ENCODE data around the gene MPG. TPM values are rescaled to one million over a fixed set of nuclear protein-coding genes. Genes with fewer than 3 reads are reported as not detected.

The MPG gene
- total and polyA plus RNA-seq, 12 donors: 32.2 to 88.5 (median 41.1) TPM

DNA sequence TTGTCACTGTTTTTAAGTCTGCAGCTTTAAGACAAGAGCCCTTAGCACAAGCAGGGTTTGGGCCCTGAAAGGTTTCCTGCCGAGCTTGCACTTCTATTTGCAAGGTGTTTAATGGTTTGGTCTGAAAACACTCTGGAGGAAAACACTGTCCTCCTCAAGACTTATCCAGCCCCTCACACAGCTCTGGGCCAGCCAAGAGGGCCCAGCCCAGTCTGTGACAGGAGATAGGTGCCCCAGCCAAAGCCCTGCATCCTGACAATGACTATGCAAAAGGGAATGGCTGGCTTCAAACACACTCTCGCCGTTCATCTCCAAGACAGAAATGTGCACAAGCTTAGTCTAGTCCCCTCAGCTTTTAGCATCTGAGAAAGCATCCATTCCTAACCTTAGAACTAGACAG is 26.9 kb downstream of the MPG start:
- no peaks in the 10 kb centered on the region for H3K9me3 ChIP-seq
- TF ChIP-seq, protein P1, sequence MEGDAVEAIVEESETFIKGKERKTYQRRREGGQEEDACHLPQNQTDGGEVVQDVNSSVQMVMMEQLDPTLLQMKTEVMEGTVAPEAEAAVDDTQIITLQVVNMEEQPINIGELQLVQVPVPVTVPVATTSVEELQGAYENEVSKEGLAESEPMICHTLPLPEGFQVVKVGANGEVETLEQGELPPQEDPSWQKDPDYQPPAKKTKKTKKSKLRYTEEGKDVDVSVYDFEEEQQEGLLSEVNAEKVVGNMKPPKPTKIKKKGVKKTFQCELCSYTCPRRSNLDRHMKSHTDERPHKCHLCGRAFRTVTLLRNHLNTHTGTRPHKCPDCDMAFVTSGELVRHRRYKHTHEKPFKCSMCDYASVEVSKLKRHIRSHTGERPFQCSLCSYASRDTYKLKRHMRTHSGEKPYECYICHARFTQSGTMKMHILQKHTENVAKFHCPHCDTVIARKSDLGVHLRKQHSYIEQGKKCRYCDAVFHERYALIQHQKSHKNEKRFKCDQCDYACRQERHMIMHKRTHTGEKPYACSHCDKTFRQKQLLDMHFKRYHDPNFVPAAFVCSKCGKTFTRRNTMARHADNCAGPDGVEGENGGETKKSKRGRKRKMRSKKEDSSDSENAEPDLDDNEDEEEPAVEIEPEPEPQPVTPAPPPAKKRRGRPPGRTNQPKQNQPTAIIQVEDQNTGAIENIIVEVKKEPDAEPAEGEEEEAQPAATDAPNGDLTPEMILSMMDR (IDR thresholded peaks at IDR 0.05): no peak
- H3K27ac ChIP-seq: no peak overlapping the region
- no peaks in the 10 kb centered on the region for H3K27me3 ChIP-seq
- peaks cover 0 to 55% (median 7%) of the 10 kb centered on the region in 9 donors for H3K36me3 ChIP-seq
- 77 to 87% methylated on average over 3 of the region's 3 CpGs for WGBS, 2 donors
- peaks cover 9 to 39% (median 27%) of the 10 kb centered on the region in 9 donors for H3K4me1 ChIP-seq
- intact Hi-C loops (cut with DNase I): loop anchor here in 6 of 10 donors (5.0 kb wide), 2 partner anchors 77 to 257 kb away; partner anchors contain the start of gene HBQ1 (in 3 of the 6)
- DNase-seq: no peak
- ATAC-seq: no peak
- H3K4me3 ChIP-seq: no peak overlapping the region

DNA sequence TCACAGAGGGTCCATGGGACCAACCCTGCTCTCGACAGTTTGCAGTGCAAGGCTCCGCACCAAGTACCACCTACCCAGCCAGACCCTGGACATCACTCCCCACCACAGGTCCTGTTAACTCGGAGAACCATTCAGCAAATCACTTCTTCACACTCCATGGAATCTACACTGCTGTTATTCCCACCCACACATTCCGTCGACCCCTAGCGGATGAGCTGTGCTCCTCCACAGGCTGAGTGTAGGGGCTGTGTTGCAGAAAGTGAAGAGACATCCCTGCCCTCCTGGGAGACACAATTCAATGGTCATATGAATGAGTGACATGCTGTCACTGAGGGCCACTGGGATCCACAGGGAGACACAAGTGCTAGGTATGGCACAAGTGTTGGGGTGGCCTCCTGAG is 27.5 kb downstream of the MPG start:
- Histone ChIP-seq H3K36me3 (peaks cover 0 to 58% (median 13%) of the 10 kb centered on the region in 9 donors), H3K27me3 (no peaks in the 10 kb centered on the region), H3K27ac (no peak overlapping the region), H3K4me1 (peaks cover 9 to 37% (median 27%) of the 10 kb centered on the region in 9 donors), H3K9me3 (no peaks in the 10 kb centered on the region), H3K4me3 (no peak overlapping the region)
- intact Hi-C loops (cut with DNase I): loop anchor here in 6 of 10 donors (5.0 kb wide), 2 partner anchors 77 to 257 kb away; partner anchors contain the start of gene HBQ1 (in 3 of the 6)
- ATAC-seq (no peak), DNase-seq (no peak)
- WGBS, 2 donors: 90 to 93% methylated on average over 6 of the region's 6 CpGs
- TF ChIP-seq, protein P1 (IDR thresholded peaks at IDR 0.05): no peak

DNA sequence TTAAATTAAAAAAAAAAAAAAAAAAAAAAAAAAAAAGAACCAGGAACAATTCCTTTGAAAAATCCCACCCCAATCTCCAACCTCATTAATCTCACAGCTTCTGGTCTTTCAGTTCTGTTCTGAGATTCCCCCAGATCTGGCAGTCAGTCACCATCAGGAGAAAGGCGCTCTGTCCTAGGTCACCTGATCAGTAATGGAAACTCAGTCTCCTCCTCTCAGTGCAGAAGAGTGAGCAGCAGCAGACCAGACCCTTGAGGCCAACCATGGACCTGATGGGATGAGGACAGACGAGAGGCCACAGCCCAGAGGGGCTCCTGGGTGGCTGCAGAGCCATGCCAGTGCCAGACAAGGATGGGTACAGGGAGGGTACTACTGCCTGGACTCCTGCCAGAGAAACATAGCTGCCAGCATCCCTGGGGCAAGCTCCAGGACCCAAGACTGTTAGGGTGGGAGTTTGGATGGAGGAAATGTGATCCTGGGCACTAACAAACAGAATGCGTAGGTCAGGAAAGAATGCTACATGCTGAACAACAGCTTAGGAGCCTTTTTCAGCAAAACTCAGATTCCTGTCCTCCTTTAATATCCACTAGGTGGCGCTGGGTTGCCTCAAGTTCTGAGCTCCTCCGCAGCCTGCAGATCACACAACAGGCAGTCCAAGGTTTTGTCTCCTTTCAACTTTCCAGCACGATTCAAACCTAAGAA is 28.7 kb downstream of the MPG start:
- H3K4me1 ChIP-seq: peaks cover 0 to 27% (median 17%) of the 10 kb centered on the region in 9 donors
- TF ChIP-seq, protein P1 (IDR thresholded peaks at IDR 0.05): peak; percentile 70 to 88 (median 82)
- no peaks in the 10 kb centered on the region for H3K9me3 ChIP-seq
- ATAC-seq (peak in 4 of 8 donors; percentile 24 to 57 (median 46)), DNase-seq (peak in 1 of 2 donors; percentile 53)
- 32% methylated on average over 6 of the region's 6 CpGs for WGBS, 2 donors
- H3K4me3 ChIP-seq: no peak overlapping the region
- intact Hi-C loops (cut with DNase I): loop anchor here in 8 of 10 donors (1.0 to 5.0 kb wide), 5 partner anchors 74 to 256 kb away; partner anchors contain the start of gene HBQ1 (in 6 of the 8)
- no peak overlapping the region for H3K27ac ChIP-seq
- H3K27me3 ChIP-seq: no peaks in the 10 kb centered on the region
- H3K36me3 ChIP-seq: peaks cover 0 to 70% (median 24%) of the 10 kb centered on the region in 9 donors

DNA sequence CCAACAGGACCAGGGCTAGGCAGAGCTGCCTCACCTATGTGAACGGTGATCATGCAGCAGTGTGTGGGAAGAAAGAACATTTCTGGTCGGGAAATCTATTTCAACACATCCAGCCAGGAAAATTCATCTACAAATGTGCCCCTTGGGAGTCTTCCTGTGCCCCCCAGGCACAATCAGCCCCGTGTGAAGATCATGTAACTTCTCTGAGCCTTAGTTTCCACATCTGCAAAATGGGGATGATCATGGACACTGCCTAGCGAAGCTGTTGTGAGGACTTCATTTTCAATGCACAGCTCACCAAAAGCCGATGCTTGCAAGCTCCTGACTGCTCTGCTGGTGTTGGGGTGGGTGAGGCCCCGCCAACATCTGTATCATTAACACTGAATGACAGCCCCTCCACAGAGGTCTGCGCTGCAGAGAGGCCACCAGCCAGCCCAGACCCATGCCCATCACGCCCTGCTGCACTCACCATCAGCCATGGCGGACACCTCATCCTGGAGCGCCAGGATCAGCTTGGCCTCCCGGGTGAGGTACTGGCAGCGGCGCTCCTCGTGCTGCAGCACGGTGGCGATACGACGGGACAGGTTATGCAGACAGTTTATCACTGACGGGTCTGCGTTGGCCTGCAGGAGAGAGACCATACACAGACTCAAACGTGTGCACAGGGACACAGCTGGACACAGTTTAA is 34.3 kb downstream of the MPG start:
- Histone ChIP-seq H3K27me3 (no peaks in the 10 kb centered on the region), H3K4me1 (peaks cover 0 to 12% (median 0%) of the 10 kb centered on the region in 9 donors), H3K27ac (no peak overlapping the region), H3K4me3 (no peak overlapping the region), H3K9me3 (no peaks in the 10 kb centered on the region), H3K36me3 (peaks cover 0 to 93% (median 36%) of the 10 kb centered on the region in 9 donors)
- TF ChIP-seq, protein P1 (IDR thresholded peaks at IDR 0.05): no peak
- ATAC-seq (no peak), DNase-seq (no peak)
- WGBS, 2 donors: 94 to 95% methylated on average over 21 of the region's 21 CpGs
- intact Hi-C loops (cut with DNase I): no loop called here
